Left ventricle myocardium inferior (tissue), 1 donor: ENCODE data around the gene PECR. TPM values are rescaled to one million over a fixed set of nuclear protein-coding genes. Genes with fewer than 3 reads are reported as not detected.
"Not testable (repeated sequence)": the region's sequence is repeated elsewhere in the genome, so short reads cannot be mapped to it uniquely, and the experiment has no call there.

ENCODE experiments used
- DNase-seq: peaks from one replicate; pipeline ENCODE4 v3.0.0-alpha.2; 2020
- H3K27ac ChIP-seq: fragments of 200-600 bp; replicated peaks from 2 replicates; pipeline ENCODE4 v1.8.0; 2021
- H3K27me3 ChIP-seq: fragments of 200-600 bp; 2 replicates; pipeline ENCODE4 v1.8.0; 2021; ENCODE audit warnings: low read depth
- H3K36me3 ChIP-seq: fragments of 200-600 bp; 2 replicates; pipeline ENCODE4 v1.8.0; 2021
- H3K4me1 ChIP-seq: fragments of 200-600 bp; 2 replicates; pipeline ENCODE4 v1.8.0; 2021
- H3K4me3 ChIP-seq: fragments of 200-600 bp; 2 replicates; pipeline ENCODE4 v1.8.0; 2021; ENCODE audit warnings: mild to moderate bottlenecking, moderate library complexity
- H3K9me3 ChIP-seq: fragments of 200-600 bp; replicated peaks from 2 replicates; pipeline ENCODE4 v1.8.0; 2021
- CTCF ChIP-seq: fragments of 200-600 bp; IDR thresholded peaks from 2 replicates; pipeline ENCODE4 v1.8.0; 2021; ENCODE audit warnings: antibody characterized with exemption, mild to moderate bottlenecking, borderline replicate concordance
- intact Hi-C: fragments of 100-400 bp; cut with micrococcal nuclease; formaldehyde crosslinking; loops from one replicate; pipeline ENCODE4 v1.11.0; 2022
- total RNA-seq: library from RNA; stranded (reverse); fragmentation: NEBNext Ultra II Directional; extraction: Animal tissue kit (Norgen Biotek cat#: 25700); gene quantifications from one replicate; pipeline ENCODE4 v1.2.1, GENCODE V29; 2021
- donor health status: DM: no; HTN: yes; CAD: no; lungs with severe emphysema.

The PECR gene
- total RNA-seq, 1 donor from 2014 or later = 4.0 TPM

- H3K4me3 ChIP-seq = no peak overlapping the region
- H3K36me3 ChIP-seq = no peaks in the 10 kb centered on the region
- no peaks in the 10 kb centered on the region for H3K4me1 ChIP-seq
- no peak for TF ChIP-seq CTCF
- no peak for DNase-seq
- no peak overlapping the region for H3K27ac ChIP-seq
- intact Hi-C loops = no loop called here
- H3K9me3 ChIP-seq = no peaks in the 10 kb centered on the region
- no peaks in the 10 kb centered on the region for H3K27me3 ChIP-seq
Observed at GRCh38 chr2:216001216-216002100, 80.2 kb downstream of the PECR start.

- Histone ChIP-seq H3K27me3 (no peaks in the 10 kb centered on the region), H3K4me1 (no peaks in the 10 kb centered on the region), H3K36me3 (no peaks in the 10 kb centered on the region), H3K27ac (no peak overlapping the region), H3K9me3 (no peaks in the 10 kb centered on the region), H3K4me3 (no peak overlapping the region)
- intact Hi-C loops = no loop called here
- no peak for DNase-seq
- no peak for TF ChIP-seq CTCF
Observed at GRCh38 chr2:215998636-215999035, 83.0 kb downstream of the PECR start.

- no peak overlapping the region for H3K4me3 ChIP-seq
- H3K36me3 ChIP-seq = no peaks in the 10 kb centered on the region
- no peak overlapping the region for H3K27ac ChIP-seq
- no peak for DNase-seq
- no peaks in the 10 kb centered on the region for H3K4me1 ChIP-seq
- no peaks in the 10 kb centered on the region for H3K9me3 ChIP-seq
- intact Hi-C loops = no loop called here
- no peak for TF ChIP-seq CTCF
- no peaks in the 10 kb centered on the region for H3K27me3 ChIP-seq
Observed at GRCh38 chr2:215997219-215997618, 84.4 kb downstream of the PECR start.

GRCh38 chr2:215994911-215995310 is 86.7 kb downstream of the PECR start:
- Histone ChIP-seq H3K36me3 (no peaks in the 10 kb centered on the region), H3K9me3 (peaks cover 17% of the 10 kb centered on the region), H3K4me1 (no peaks in the 10 kb centered on the region), H3K4me3 (no peak overlapping the region), H3K27me3 (no peaks in the 10 kb centered on the region), H3K27ac (no peak overlapping the region)
- intact Hi-C loops = no loop called here
- no peak for DNase-seq
- no peak for TF ChIP-seq CTCF

- DNase-seq, H3K4me1 ChIP-seq, intact Hi-C loops, H3K36me3 ChIP-seq, H3K27me3 ChIP-seq, H3K4me3 ChIP-seq, H3K27ac ChIP-seq: not testable (repeated sequence)
- H3K9me3 ChIP-seq = peaks cover 17% of the 10 kb centered on the region
Observed at GRCh38 chr2:215988556-215989207, 92.9 kb downstream of the PECR start.

Other genes starting within 250 kb of the PECR start
- 0.22 TPM for gene MREG, start 68.3 kb downstream of the PECR start, total RNA-seq
- 0.25 TPM for gene TMEM169, start 110 bp upstream of the PECR start, total RNA-seq
- 110 TPM for gene XRCC5, start 27.5 kb upstream of the PECR start, total RNA-seq